ENCODE data around the gene CTDSPL. TPM values are rescaled to one million over a fixed set of nuclear protein-coding genes. Genes with fewer than 3 reads are reported as not detected.

Gene CTDSPL
- total and polyA plus RNA-seq, 2 experiments from 2014 or later: 15.3 to 22.3 TPM

DNA sequence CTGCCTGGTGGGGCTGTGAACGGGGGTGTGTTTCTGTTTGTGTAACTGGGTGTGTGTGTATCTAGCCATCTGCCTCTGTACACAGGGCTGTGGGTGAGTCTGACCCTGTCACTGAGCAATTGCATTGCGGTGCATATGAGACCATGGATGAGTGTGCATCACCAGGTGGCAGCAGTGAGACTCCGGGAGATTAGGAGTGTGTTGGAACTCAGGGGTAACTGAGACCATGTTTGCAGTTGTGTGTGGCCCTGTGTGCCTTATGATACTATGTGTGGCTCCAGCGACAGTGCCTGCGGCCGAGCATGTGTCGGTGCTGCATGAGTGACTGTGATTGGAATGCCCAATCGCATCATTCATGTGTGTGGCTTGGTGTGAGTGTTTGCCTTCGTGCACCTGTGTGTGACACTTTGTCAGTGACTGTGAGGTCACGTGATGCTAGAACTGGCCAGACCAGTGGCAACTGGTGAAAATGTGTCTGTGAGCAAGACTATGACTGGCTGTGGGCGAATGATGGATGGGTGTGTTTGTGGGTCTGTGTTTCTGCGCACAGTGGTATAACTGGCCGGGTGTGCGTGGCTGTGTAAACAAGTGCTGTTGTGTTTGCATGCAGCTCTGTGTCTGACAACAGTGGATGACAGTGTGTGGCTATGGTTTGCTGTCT is 142.9 kb downstream of the CTDSPL start:
- TF ChIP-seq, protein P1, sequence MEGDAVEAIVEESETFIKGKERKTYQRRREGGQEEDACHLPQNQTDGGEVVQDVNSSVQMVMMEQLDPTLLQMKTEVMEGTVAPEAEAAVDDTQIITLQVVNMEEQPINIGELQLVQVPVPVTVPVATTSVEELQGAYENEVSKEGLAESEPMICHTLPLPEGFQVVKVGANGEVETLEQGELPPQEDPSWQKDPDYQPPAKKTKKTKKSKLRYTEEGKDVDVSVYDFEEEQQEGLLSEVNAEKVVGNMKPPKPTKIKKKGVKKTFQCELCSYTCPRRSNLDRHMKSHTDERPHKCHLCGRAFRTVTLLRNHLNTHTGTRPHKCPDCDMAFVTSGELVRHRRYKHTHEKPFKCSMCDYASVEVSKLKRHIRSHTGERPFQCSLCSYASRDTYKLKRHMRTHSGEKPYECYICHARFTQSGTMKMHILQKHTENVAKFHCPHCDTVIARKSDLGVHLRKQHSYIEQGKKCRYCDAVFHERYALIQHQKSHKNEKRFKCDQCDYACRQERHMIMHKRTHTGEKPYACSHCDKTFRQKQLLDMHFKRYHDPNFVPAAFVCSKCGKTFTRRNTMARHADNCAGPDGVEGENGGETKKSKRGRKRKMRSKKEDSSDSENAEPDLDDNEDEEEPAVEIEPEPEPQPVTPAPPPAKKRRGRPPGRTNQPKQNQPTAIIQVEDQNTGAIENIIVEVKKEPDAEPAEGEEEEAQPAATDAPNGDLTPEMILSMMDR (IDR thresholded peaks at IDR 0.05; ENCODE audit: low read depth, low read length): peak; percentile 81
- H3K4me1 ChIP-seq (ENCODE audit: low read depth): no peaks in the 10 kb centered on the region
- H3K27me3 ChIP-seq: no peaks in the 10 kb centered on the region
- no peaks in the 10 kb centered on the region for H3K36me3 ChIP-seq
- no peak overlapping the region for H3K27ac ChIP-seq
- H3K4me3 ChIP-seq: no peak overlapping the region
- H3K9me3 ChIP-seq (ENCODE audit: low read depth): no peaks in the 10 kb centered on the region
- DNase-seq (ENCODE audit: low read depth in 1 of 2, low spot score in 1 of 2): peak; percentile 74 to 77

DNA sequence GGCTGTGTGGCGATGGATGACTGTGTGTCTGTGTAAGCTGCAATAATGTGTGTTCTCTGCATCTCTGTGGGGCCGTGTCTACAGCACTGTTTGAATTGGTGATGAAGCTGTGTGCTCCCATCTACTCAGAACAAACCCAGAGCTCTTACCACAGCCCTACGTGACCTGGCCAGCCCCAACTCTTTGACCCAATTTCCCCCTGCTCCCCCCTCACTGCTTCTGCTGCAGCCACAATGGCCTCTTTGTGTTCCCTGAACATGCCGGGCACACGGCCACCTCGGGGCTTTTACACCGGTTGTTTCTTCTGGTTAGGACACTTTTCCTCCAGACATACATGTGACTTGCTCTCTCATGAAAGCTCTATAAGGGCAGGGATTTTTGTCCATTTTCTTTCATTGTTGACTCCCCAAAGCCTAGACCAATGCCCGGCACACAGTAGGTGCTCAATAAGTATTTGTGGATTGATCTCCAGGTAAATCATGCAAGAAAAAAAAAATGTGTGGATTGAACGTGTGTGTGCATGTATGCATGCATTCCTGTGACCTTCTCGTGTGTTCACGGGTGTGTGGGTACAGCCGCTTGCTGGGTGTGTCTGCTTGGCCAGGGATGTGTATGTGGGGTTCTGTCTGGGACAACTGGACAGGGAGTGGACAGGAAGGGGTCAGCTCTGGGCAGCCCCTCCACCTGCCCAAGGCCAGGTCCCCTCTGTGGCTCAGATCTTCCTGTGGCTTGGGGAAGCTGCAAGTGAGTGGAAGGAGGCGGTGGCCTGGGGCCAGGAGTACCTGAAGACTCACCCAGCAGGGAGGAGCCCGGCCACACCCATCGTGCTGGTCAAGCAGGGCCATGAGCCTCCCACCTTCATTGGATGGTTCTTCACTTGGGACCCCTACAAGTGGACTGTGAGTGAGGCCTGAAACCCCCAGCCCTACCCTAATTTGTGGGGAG is 143.7 kb downstream of the CTDSPL start:
- TF ChIP-seq, protein P1 (IDR thresholded peaks at IDR 0.05; ENCODE audit: low read depth, low read length): no peak
- DNase-seq (ENCODE audit: low read depth in 1 of 2, low spot score in 1 of 2): peak in 1 of 2 donors; percentile 82
- no peaks in the 10 kb centered on the region for H3K36me3 ChIP-seq
- no peaks in the 10 kb centered on the region for H3K4me1 ChIP-seq (ENCODE audit: low read depth)
- no peak overlapping the region for H3K27ac ChIP-seq
- no peaks in the 10 kb centered on the region for H3K27me3 ChIP-seq
- H3K4me3 ChIP-seq: no peak overlapping the region
- no peaks in the 10 kb centered on the region for H3K9me3 ChIP-seq (ENCODE audit: low read depth)

DNA sequence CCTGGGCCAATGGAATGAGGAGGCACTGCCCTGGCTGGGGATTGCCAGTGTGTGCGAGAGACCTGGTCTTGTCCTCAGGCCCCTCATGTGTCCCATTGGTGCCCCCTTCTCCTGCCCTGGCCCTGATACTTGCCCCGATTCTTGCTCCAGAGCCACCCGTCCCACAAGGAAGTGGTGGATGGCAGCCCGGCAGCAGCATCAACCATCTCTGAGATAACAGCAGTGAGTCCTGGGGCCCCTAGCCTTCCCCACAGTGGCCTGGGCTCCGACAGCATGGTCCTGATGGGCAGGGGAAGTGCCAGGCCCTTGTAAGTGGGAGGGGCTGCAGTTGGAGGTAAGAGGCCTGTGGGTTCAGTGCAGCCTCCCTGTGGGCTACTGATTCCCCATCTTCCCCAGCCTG is 144.4 kb downstream of the CTDSPL start:
- no peaks in the 10 kb centered on the region for H3K4me1 ChIP-seq (ENCODE audit: low read depth)
- no peaks in the 10 kb centered on the region for H3K9me3 ChIP-seq (ENCODE audit: low read depth)
- TF ChIP-seq, protein P1 (IDR thresholded peaks at IDR 0.05; ENCODE audit: low read depth, low read length): no peak
- no peak overlapping the region for H3K27ac ChIP-seq
- H3K4me3 ChIP-seq: no peak overlapping the region
- no peak for DNase-seq (ENCODE audit: low read depth in 1 of 2, low spot score in 1 of 2)
- no peaks in the 10 kb centered on the region for H3K36me3 ChIP-seq
- H3K27me3 ChIP-seq: no peaks in the 10 kb centered on the region

DNA sequence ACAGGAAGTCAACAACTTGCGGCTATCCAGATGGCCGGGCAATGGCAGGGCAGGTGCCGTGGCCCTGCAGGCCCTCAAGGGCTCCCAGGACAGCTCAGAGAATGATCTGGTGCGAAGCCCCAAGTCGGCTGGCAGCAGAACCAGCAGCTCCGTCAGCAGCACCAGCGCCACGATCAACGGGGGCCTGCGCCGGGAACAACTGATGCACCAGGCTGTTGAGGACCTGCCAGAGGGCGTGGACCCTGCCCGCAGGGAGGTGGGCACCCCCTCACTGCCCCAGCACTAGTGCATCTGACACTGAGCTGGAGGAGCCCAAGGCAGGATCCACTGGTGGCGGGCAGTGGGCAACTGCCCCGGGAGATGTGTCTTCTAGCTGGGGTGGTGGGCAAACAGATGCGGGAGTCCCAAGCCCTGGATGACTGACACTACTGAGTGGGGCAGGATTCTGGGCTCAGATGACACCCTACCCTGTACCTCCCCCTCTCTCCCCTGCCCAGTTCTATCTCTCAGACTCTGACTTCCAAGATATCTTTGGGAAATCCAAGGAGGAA is 144.8 kb downstream of the CTDSPL start:
- Histone ChIP-seq H3K4me1 (ENCODE audit: low read depth) (no peaks in the 10 kb centered on the region), H3K4me3 (no peak overlapping the region), H3K9me3 (ENCODE audit: low read depth) (no peaks in the 10 kb centered on the region), H3K36me3 (no peaks in the 10 kb centered on the region), H3K27me3 (no peaks in the 10 kb centered on the region), H3K27ac (no peak overlapping the region)
- DNase-seq (ENCODE audit: low read depth in 1 of 2, low spot score in 1 of 2): no peak
- TF ChIP-seq, protein P1 (IDR thresholded peaks at IDR 0.05; ENCODE audit: low read depth, low read length): no peak

DNA sequence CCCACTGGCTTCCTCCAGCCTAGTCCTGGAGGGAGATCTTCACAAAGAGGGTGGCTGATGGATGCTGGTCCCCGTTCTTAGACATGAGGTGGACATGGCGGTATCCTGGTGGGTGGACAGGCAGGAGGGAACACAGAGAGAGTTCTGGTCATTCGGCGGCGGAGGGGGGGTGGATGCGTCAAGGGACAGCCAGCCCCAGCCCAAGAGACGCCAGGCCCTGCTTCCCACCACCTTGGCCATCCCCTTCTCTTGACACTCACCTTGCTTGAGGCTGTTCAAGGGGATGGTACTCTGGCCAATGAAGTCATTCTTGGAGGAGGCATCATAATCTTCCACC is 146.0 kb downstream of the CTDSPL start:
- Histone ChIP-seq H3K27me3 (no peaks in the 10 kb centered on the region), H3K36me3 (no peaks in the 10 kb centered on the region), H3K4me3 (no peak overlapping the region), H3K27ac (no peak overlapping the region), H3K9me3 (ENCODE audit: low read depth) (no peaks in the 10 kb centered on the region), H3K4me1 (ENCODE audit: low read depth) (no peaks in the 10 kb centered on the region)
- DNase-seq (ENCODE audit: low read depth in 1 of 2, low spot score in 1 of 2): no peak
- TF ChIP-seq, protein P1 (IDR thresholded peaks at IDR 0.05; ENCODE audit: low read depth, low read length): no peak
